HepG2 (cell line): ENCODE measurements around the gene CLIP2. TPM values are rescaled to one million over a fixed set of nuclear protein-coding genes. Genes with fewer than 3 reads are reported as not detected.

Source experiments
- ATAC-seq: fragments of 200-7000 bp; cut with Tn5 transposase; 3 replicates; pipeline ENCODE4 v1.9.1; 2020; ENCODE audit warnings: mild to moderate bottlenecking, moderate library complexity
- BruUV-seq: library from RNA; stranded (reverse); fragments of 400-500 nt; replicated peaks from 2 replicates; lab custom pipeline; 2021; lab: Mats Ljungman, UMichigan
- CTCF ChIA-PET: fragments of 300-600 bp; formaldehyde crosslinking; extraction: SDS; loops from one replicate; lab custom pipeline; 2021; ENCODE audit warnings: low total read pairs, inconsistent platforms, low intra/inter-chr PET ratio; lab: Yijun Ruan, JAX
- POLR2A ChIA-PET: fragments of 350-600 bp; sonication (Branson Sonifier 250); formaldehyde crosslinking; loops from one replicate; lab custom pipeline; 2020; ENCODE audit warnings: antibody characterized with exemption, inconsistent platforms; lab: Yijun Ruan, JAX
- DNase-seq: peaks from one replicate; pipeline ENCODE4 v3.0.0-alpha.2; 2015; ENCODE audit warnings: low spot score
- FAIRE-seq: peaks from 3 replicates; lab custom pipeline; 2011; peaks lifted over from hg19 to GRCh38; lab: Jason Lieb, UNC
- H2AFZ ChIP-seq: one replicate; pipeline ENCODE4 v1.6.1; 2011; ENCODE audit warnings: low read length, inconsistent platforms
- H3K27ac ChIP-seq: fragments of 300-600 bp; 3 replicates; pipeline ENCODE4 v1.8.0; 2011; ENCODE audit warnings: mixed run types, mild to moderate bottlenecking, mixed read lengths, low read length, inconsistent platforms; ENCODE audit not compliant: insufficient read depth; ENCODE audit errors: extremely low read length
- H3K27me3 ChIP-seq, 2 experiments: fragments of 200-600 bp in 1 of 2; 2 replicates in 1 of 2; 3 replicates in 1 of 2; pipeline versions ENCODE4 v1.6.0 to v1.8.0; 2011; ENCODE audit warnings: low read length in 2 of 2, mild to moderate bottlenecking in 2 of 2, moderate library complexity in 2 of 2, inconsistent platforms in 1 of 2; ENCODE audit not compliant: insufficient read depth in 2 of 2, control insufficient read depth in 1 of 2
- H3K36me3 ChIP-seq, 2 experiments: fragments of 200-600 bp in 1 of 2; replicated peaks in 1 of 2; 2 replicates in 1 of 2; 3 replicates in 1 of 2; pipeline versions ENCODE4 v1.5.1 to v1.8.0; 2011; ENCODE audit warnings: low read length in 2 of 2, inconsistent platforms in 1 of 2; ENCODE audit not compliant: insufficient read depth in 2 of 2, control insufficient read depth in 1 of 2
- H3K4me1 ChIP-seq: 2 replicates; pipeline ENCODE4 v1.5.1; 2012; ENCODE audit warnings: low read length, inconsistent platforms; ENCODE audit not compliant: insufficient read depth
- H3K4me2 ChIP-seq: 2 replicates; pipeline ENCODE4 v1.6.0; 2011; ENCODE audit warnings: low read depth, low read length, inconsistent platforms
- H3K4me3 ChIP-seq, 3 experiments: fragments of 200-600 bp in 1 of 3; sonication (generic), shearing (Covaris generic) in 1 of 3; replicated peaks in 1 of 3; 2 replicates each; pipeline ENCODE4 v1.5.1; 2011 to 2016; ENCODE audit warnings: low read length in 3 of 3, inconsistent platforms in 2 of 3, low read depth in 2 of 3, mild to moderate bottlenecking in 2 of 3, control low read depth in 1 of 3, mixed read lengths in 1 of 3; ENCODE audit not compliant: insufficient read depth in 1 of 3
- H3K79me2 ChIP-seq: one replicate; pipeline ENCODE4 v1.6.1; 2011; ENCODE audit warnings: low read length, inconsistent platforms; ENCODE audit not compliant: insufficient read depth
- H3K9ac ChIP-seq: 2 replicates; pipeline ENCODE4 v1.6.0; 2011; ENCODE audit warnings: mild to moderate bottlenecking, low read depth, low read length, inconsistent platforms; ENCODE audit not compliant: insufficient read depth
- H3K9me3 ChIP-seq: 2 replicates; pipeline ENCODE4 v1.5.1; 2012; ENCODE audit warnings: mild to moderate bottlenecking, low read length
- H4K20me1 ChIP-seq: 2 replicates; pipeline ENCODE4 v1.6.0; 2011; ENCODE audit warnings: inconsistent platforms, mild to moderate bottlenecking, low read length, moderate library complexity; ENCODE audit not compliant: insufficient read depth
- ATF7 ChIP-seq, 2 experiments: fragments of 450-650 bp in 1 of 2; sonication (generic) in 1 of 2; formaldehyde crosslinking in 1 of 2; IDR thresholded peaks; 2 replicates each; pipeline versions ENCODE4 v1.4.0 to v1.6.1; 2016 to 2020; ENCODE audit warnings: antibody characterized with exemption in 1 of 2, mild to moderate bottlenecking in 1 of 2, missing genetic modification reagents in 1 of 2
- BATF2 ChIP-seq: sonication (generic); formaldehyde crosslinking; IDR thresholded peaks from 2 replicates; pipeline ENCODE4 v1.8.0; 2022; ENCODE audit warnings: mild to moderate bottlenecking, missing genetic modification reagents, moderate library complexity
- CSRNP1 ChIP-seq: sonication (generic); formaldehyde crosslinking; IDR thresholded peaks from 2 replicates; pipeline ENCODE4 v1.8.1; 2023; ENCODE audit warnings: mild to moderate bottlenecking, missing genetic modification reagents
- MAFF ChIP-seq: IDR thresholded peaks from 2 replicates; pipeline ENCODE4 v1.6.1; 2011; ENCODE audit warnings: low read depth, low read length, improper control_type of control experiment
- MAFK ChIP-seq, 2 experiments: IDR thresholded peaks in 1 of 2; conservative IDR thresholded peaks in 1 of 2; 2 replicates each; pipeline ENCODE4 v1.6.1; 2011; ENCODE audit warnings: improper control_type of control experiment in 2 of 2, low read length in 2 of 2
- NAIF1 ChIP-seq: sonication (generic); formaldehyde crosslinking; IDR thresholded peaks from 2 replicates; pipeline ENCODE4 v1.5.0; 2020; ENCODE audit warnings: mild to moderate bottlenecking, missing genetic modification reagents, borderline replicate concordance
- NCOA5 ChIP-seq: sonication (generic); formaldehyde crosslinking; IDR thresholded peaks from 2 replicates; pipeline ENCODE4 v1.4.0; 2020; ENCODE audit warnings: missing genetic modification reagents
- SAP130 ChIP-seq: IDR thresholded peaks from 2 replicates; pipeline ENCODE4 v1.6.1; 2016; ENCODE audit warnings: low read depth
- SUZ12 ChIP-seq: fragments of 150-350 bp; IDR thresholded peaks from 2 replicates; pipeline ENCODE4 v1.6.1; 2014; ENCODE audit warnings: low read depth, low read length
- ZNF18 ChIP-seq: sonication (generic); formaldehyde crosslinking; IDR thresholded peaks from 2 replicates; pipeline ENCODE4 v1.8.0; 2022; ENCODE audit warnings: mild to moderate bottlenecking, missing genetic modification reagents; ENCODE audit not compliant: insufficient replicate concordance
- ZNF629 ChIP-seq: sonication (generic); formaldehyde crosslinking; conservative IDR thresholded peaks from 2 replicates; pipeline ENCODE4 v1.5.0; 2020; ENCODE audit warnings: missing genetic modification reagents
- ZNF747 ChIP-seq: sonication (generic); formaldehyde crosslinking; IDR thresholded peaks from 2 replicates; pipeline ENCODE4 v1.8.1; 2023; ENCODE audit warnings: missing genetic modification reagents, mild to moderate bottlenecking, borderline replicate concordance
- ZNF780A ChIP-seq: sonication (generic); formaldehyde crosslinking; IDR thresholded peaks from 2 replicates; pipeline ENCODE4 v1.8.0; 2022; ENCODE audit warnings: mild to moderate bottlenecking, missing genetic modification reagents, moderate library complexity
- WGBS: methylation state at CpG from one replicate; pipeline ENCODE4 v1.1.6; 2017; ENCODE audit warnings: low lambda C conversion rate; 5-methylcytosine and 5-hydroxymethylcytosine counted together
- in situ Hi-C: cut with HindIII; loops from 2 replicates; pipeline ENCODE4 v1.10.0; 2017; ENCODE audit warnings: low pct_unique_long_range_greater_than_20kb; ENCODE audit not compliant: extremely low pct_ligation_motif_present
- intact Hi-C: fragments of 100-400 bp; cut with micrococcal nuclease; formaldehyde crosslinking; loops from one replicate; pipeline ENCODE4 v1.10.0; 2022; ENCODE audit not compliant: unreplicated experiment
- polyA plus RNA-seq, 8 experiments: library from polyadenylated mRNA; depleted of rRNA in 3 of 8; stranded (reverse) in 7 of 8; unstranded in 1 of 8; fragments of >200 nt; fragmentation: Illumina TruSeq in 4 of 8; extraction: Trizol in 4 of 8; gene quantifications; 2 replicates each; pipeline versions ENCODE4 v1.2.1 to v1.2.3, GENCODE V29; 2011 to 2016; ENCODE audit warnings: low read depth in 4 of 8, missing spikeins in 1 of 8, mixed read lengths in 1 of 8; ENCODE audit not compliant: insufficient read depth in 1 of 8
- total RNA-seq, 5 experiments: library from RNA; depleted of rRNA; stranded (reverse); fragments of >200 nt; fragmentation: Illumina TruSeq; extraction: Trizol; gene quantifications; 2 replicates each; pipeline ENCODE4 v1.2.3, GENCODE V29; 2016; ENCODE audit warnings: low read depth in 1 of 5

Gene CLIP2
- total and polyA plus RNA-seq, 2 of the 13 experiments (the other 11 are each of a cell fraction or from before 2014, with no cell fraction given): 6.5 to 17.4 TPM

- H3K9ac ChIP-seq: no peak overlapping the region
- BruUV-seq: no TSS peak
- TF ChIP-seq MAFF (peak; percentile 69), ZNF780A (CRISPR knock-in tag) (no peak), NCOA5 (CRISPR knock-in tag) (no peak), MAFK (conservative IDR thresholded peaks at IDR 0.05 in 1 of 2, IDR thresholded peaks at IDR 0.05 in 1 of 2; ENCODE audit: low read length in 2 of 2) (peak; percentile 76 to 80)
- TF ChIP-seq, all 625 proteins: peak for 2
- no peaks in the 10 kb centered on the region for H3K36me3 ChIP-seq
- DNase-seq: no peak
- peaks cover 13% of the 10 kb centered on the region for H3K79me2 ChIP-seq
- no peaks in the 10 kb centered on the region for H3K9me3 ChIP-seq
- peaks cover 48% of the 10 kb centered on the region for H3K4me1 ChIP-seq
- H3K4me2 ChIP-seq: no peak overlapping the region
- no peak for FAIRE-seq
- 55% methylated on average over 11 of the region's 11 CpGs for WGBS
- no peaks in the 10 kb centered on the region for H4K20me1 ChIP-seq
- intact Hi-C loops (loop anchor here (5.0 kb wide), 1 partner anchor 116 kb away; no protein-coding TSS in a partner anchor), in situ Hi-C loops (no loop called here)
- POLR2A ChIA-PET: interaction anchor here (8.4 kb wide), 1 partner anchor 16 kb away, joined by 60 read pairs; no protein-coding TSS in a partner anchor
- no peak overlapping the region for H2AFZ ChIP-seq
- H3K27ac ChIP-seq: no peak overlapping the region
- CTCF ChIA-PET: no interaction called here
- no peak for ATAC-seq
- H3K27me3 ChIP-seq: peaks cover 0 to 12% of the 10 kb centered on the region in 2 experiments; a peak in 2 of 5 replicates
- no peak overlapping the region for H3K4me3 ChIP-seq
Measured at GRCh38 chr7:74286131-74286530, 3.1 kb upstream of the CLIP2 start.

- Histone ChIP-seq H3K4me1 (peaks cover 60% of the 10 kb centered on the region), H3K9ac (no peak overlapping the region), H3K9me3 (no peaks in the 10 kb centered on the region), H4K20me1 (no peaks in the 10 kb centered on the region), H3K4me2 (no peak overlapping the region), H3K27ac (no peak overlapping the region), H3K4me3 (no peak overlapping the region), H3K79me2 (peaks cover 24% of the 10 kb centered on the region), H3K36me3 (no peaks in the 10 kb centered on the region), H3K27me3 (peaks cover 0 to 12% of the 10 kb centered on the region in 2 experiments; a peak in 2 of 5 replicates), H2AFZ (no peak overlapping the region)
- ATAC-seq (no peak), DNase-seq (no peak), FAIRE-seq (no peak)
- intact Hi-C loops (loop anchor here (1.0 to 5.0 kb wide), 2 partner anchors 18 to 115 kb away; no protein-coding TSS in a partner anchor), in situ Hi-C loops (no loop called here)
- CTCF ChIA-PET: no interaction called here
- POLR2A ChIA-PET: interaction anchor here (0.6 to 8.4 kb wide), 6 partner anchors 8 to 75 kb away, joined by 3 to 60 read pairs (median 15); partner anchors contain the start of gene RFC2
- 17% methylated on average over 7 of the region's 7 CpGs for WGBS
- no TSS peak for BruUV-seq
- TF ChIP-seq ATF7 (IDR thresholded peaks at IDR 0.05) (no peak), ATF7 (CRISPR knock-in tag; IDR thresholded peaks at IDR 0.05) (no peak), CSRNP1 (CRISPR knock-in tag) (no peak), BATF2 (CRISPR knock-in tag) (no peak), ZNF747 (CRISPR knock-in tag) (no peak), NAIF1 (no peak), SAP130 (CRISPR knock-in tag) (no peak), ZNF629 (CRISPR knock-in tag) (peak; percentile 89), ZNF18 (CRISPR knock-in tag) (peak; percentile 58), SUZ12 (no peak)
Measured at GRCh38 chr7:74287303-74288033, 1.7 kb upstream of the CLIP2 start.
